ENCODE data around the gene EFHC2. TPM values are rescaled to one million over a fixed set of nuclear protein-coding genes. Genes with fewer than 3 reads are reported as not detected.

The EFHC2 gene
- total RNA-seq, 1 experiment from 2014 or later: not detected

DNA sequence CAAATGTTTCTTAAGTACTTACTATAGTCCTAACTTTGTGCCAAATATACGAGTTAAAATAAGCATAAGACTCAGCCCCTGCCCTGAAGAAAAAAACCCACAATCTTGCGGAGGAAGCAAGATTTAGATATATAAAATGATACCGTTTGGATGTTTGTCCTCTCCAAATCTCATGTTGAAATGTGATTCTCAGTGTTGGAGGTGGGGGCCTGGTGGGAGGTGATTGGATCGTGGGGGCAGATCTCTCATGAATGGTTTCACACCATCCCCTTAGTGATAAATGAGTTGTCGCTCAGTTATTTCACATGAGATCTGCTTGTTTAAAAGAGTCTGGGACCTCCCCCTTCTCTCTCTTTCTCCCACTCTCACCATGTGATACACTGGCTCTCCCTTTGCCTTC lies 28.7 kb downstream of the EFHC2 start:
- Histone ChIP-seq H3K9ac (ENCODE audit: low read length) (no peak overlapping the region), H3K27ac (ENCODE audit: low read depth, low read length) (no peak overlapping the region), H3K4me2 (ENCODE audit: low read length) (no peak overlapping the region), H3K9me2 (ENCODE audit: insufficient read depth) (no peaks in the 10 kb centered on the region), H3K27me3 (ENCODE audit: insufficient read depth, low read length) (no peaks in the 10 kb centered on the region), H3K36me3 (ENCODE audit: control insufficient read depth in 1 of 2, insufficient read depth in 2 of 2, low read length in 2 of 2) (no peaks in the 10 kb centered on the region), H3K9me3 (ENCODE audit: control insufficient read depth in 1 of 2, insufficient read depth in 1 of 2, low read depth in 1 of 2, low read length in 2 of 2) (no peaks in the 10 kb centered on the region), H3K4me3 (replicated peaks in 1 of 2; ENCODE audit: low read depth in 1 of 2, low read length in 2 of 2) (no peak overlapping the region), H3K79me2 (ENCODE audit: insufficient read depth, low read length) (no peaks in the 10 kb centered on the region), H2AFZ (ENCODE audit: low read depth, low read length, poor library complexity, severe bottlenecking) (no peak overlapping the region), H4K20me1 (ENCODE audit: insufficient read depth) (no peaks in the 10 kb centered on the region), H3K4me1 (ENCODE audit: control insufficient read depth in 1 of 2, insufficient read depth in 2 of 2, low read length in 2 of 2) (0 out of 4 replicates have a peak, but pooled peaks cover 0 to 4% of the 10 kb centered on the region in 2 experiments)
- TF ChIP-seq YY1 (IDR thresholded peaks at IDR 0.05; ENCODE audit: extremely low read depth, insufficient replicate concordance, low read depth, low read length) (no peak), CBX3 (IDR thresholded peaks at IDR 0.05; ENCODE audit: low read depth) (no peak), ZBTB33 (IDR thresholded peaks at IDR 0.05; ENCODE audit: extremely low read depth, insufficient replicate concordance, low read length) (no peak), EZH2phosphoT487 (IDR thresholded peaks at IDR 0.05; ENCODE audit: borderline replicate concordance) (no peak), CTCF (IDR thresholded peaks at IDR 0.05 in 2 of 3, conservative IDR thresholded peaks at IDR 0.05 in 1 of 3; ENCODE audit: borderline replicate concordance in 1 of 3, insufficient read depth in 1 of 3, low read depth in 2 of 3, low read length in 2 of 3) (no peak)
- TF ChIP-seq, protein P1, sequence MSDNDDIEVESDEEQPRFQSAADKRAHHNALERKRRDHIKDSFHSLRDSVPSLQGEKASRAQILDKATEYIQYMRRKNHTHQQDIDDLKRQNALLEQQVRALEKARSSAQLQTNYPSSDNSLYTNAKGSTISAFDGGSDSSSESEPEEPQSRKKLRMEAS (IDR thresholded peaks at IDR 0.05): no peak
- ATAC-seq (no peak), DNase-seq (ENCODE audit: low read depth, low spot score) (no peak)
- ChIA-PET RAD21 (ENCODE audit: low non-redundant PET in 1 of 2, low total read pairs in 2 of 2, uncharacterized antibody in 2 of 2, unreplicated experiment in 2 of 2) (no interaction called here), CTCF (no interaction called here), POLR2A (no interaction called here)
- no TSS peak for BruUV-seq (replicated peaks)
- intact Hi-C loops (cut with micrococcal nuclease): no loop called here
